Upper lobe of left lung (tissue), 4 donors: ENCODE results near the gene NR5A1.

Source experiments
- EP300 ChIP-seq, 4 donors: sonication (generic); formaldehyde crosslinking; IDR thresholded peaks; one replicate each; pipeline ENCODE4 v1.5.1; 2017; ENCODE audit warnings: antibody characterized with exemption in 4 of 4, control low read depth in 2 of 4
- POLR2A ChIP-seq, 4 donors: fragments of 450-650 bp; IDR thresholded peaks; one replicate each; pipeline ENCODE4 v1.5.1; 2016 to 2017; ENCODE audit warnings: antibody characterized with exemption in 4 of 4, mild to moderate bottlenecking in 2 of 4
- POLR2AphosphoS5 ChIP-seq, 2 donors: sonication (generic); formaldehyde crosslinking; IDR thresholded peaks; one replicate each; pipeline ENCODE4 v1.5.1; 2017; ENCODE audit warnings: antibody characterized with exemption in 2 of 2
- TF ChIP-seq, protein P1 (sequence below), 6 experiments: fragments of 450-650 bp in 4 of 6; fragments of 200-600 bp in 2 of 6; sonication (generic) in 2 of 6; IDR thresholded peaks; one replicate each; pipeline ENCODE4 v1.5.1; 2016 to 2019; ENCODE audit warnings: antibody characterized with exemption in 6 of 6

DNA sequence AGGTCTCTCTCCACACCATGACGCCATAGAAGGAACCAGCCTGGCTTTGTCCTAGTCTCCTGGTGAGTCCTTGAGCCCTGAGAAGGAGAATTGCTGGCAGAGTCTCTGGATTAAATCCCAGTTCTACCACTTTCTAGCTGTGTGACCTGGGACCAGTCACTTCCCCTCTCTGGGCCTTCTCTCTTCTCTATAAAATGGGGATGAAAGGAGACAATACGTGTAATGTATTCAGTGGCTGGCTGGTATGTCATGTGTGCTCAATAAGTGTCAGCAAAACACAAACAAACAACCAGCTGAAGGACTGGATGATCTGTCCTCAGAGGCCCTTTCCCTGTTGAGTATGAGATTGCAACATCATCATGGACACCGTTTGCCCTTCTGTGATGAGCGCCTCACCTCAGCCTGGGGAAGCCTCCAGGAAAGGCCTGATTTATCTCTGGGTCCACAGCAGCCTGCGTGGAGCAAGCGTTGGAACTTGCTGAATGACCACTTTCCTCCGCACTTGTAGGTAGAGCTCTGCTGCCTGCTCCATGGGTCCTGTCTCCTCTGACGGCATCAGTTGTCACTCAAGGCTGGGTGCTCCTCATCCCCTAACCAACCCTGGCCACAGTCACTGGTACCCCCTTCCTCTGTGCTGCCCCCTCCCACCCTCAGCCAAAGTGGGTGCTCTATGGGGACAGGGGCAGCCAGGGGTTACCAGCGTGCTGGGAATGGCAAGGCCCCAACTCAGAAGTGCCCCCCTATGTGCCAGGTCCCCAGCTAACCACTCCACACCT lies 3.6 kb upstream of the NR5A1 start:
- TF ChIP-seq, protein P1, sequence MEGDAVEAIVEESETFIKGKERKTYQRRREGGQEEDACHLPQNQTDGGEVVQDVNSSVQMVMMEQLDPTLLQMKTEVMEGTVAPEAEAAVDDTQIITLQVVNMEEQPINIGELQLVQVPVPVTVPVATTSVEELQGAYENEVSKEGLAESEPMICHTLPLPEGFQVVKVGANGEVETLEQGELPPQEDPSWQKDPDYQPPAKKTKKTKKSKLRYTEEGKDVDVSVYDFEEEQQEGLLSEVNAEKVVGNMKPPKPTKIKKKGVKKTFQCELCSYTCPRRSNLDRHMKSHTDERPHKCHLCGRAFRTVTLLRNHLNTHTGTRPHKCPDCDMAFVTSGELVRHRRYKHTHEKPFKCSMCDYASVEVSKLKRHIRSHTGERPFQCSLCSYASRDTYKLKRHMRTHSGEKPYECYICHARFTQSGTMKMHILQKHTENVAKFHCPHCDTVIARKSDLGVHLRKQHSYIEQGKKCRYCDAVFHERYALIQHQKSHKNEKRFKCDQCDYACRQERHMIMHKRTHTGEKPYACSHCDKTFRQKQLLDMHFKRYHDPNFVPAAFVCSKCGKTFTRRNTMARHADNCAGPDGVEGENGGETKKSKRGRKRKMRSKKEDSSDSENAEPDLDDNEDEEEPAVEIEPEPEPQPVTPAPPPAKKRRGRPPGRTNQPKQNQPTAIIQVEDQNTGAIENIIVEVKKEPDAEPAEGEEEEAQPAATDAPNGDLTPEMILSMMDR (IDR thresholded peaks at IDR 0.05): no peak
- TF ChIP-seq POLR2A (IDR thresholded peaks at IDR 0.05) (no peak), EP300 (IDR thresholded peaks at IDR 0.05) (no peak), POLR2AphosphoS5 (IDR thresholded peaks at IDR 0.05) (no peak)
